B cell (primary cell): Measurements from ENCODE around the gene WASF2. TPM values are rescaled to one million over a fixed set of nuclear protein-coding genes. Genes with fewer than 3 reads are reported as not detected.

Experiments used
- ATAC-seq: fragments of 200-7000 bp; cut with Tn5 transposase; one replicate; pipeline ENCODE4 v1.10.0; 2021; ENCODE audit warnings: low read depth, mild to moderate bottlenecking, moderate number of reproducible peaks, moderate library complexity
- CTCF ChIA-PET: fragments of 350-600 bp; sonication (Branson Sonifier 250); formaldehyde crosslinking; loops from one replicate; lab custom pipeline; 2021; ENCODE audit warnings: antibody characterized with exemption, inconsistent platforms; lab: Charles Lee
- POLR2A ChIA-PET: fragments of 350-600 bp; sonication (Branson Sonifier 250); formaldehyde crosslinking; loops from one replicate; lab custom pipeline; 2021; ENCODE audit warnings: antibody characterized with exemption; lab: Charles Lee
- DNase-seq: peaks from one replicate; pipeline ENCODE4 v3.0.0; 2013
- H2AFZ ChIP-seq: 2 replicates; pipeline ENCODE4 v1.6.1; 2012; ENCODE audit warnings: mild to moderate bottlenecking, low read depth, low read length; ENCODE audit not compliant: insufficient read depth, poor library complexity, severe bottlenecking
- H3K27ac ChIP-seq, 2 donors: 1 replicate in 1 of 2; 2 replicates in 1 of 2; pipeline ENCODE4 v1.5.1; 2012 to 2013; ENCODE audit warnings: low read length in 2 of 2, mild to moderate bottlenecking in 2 of 2, moderate library complexity in 1 of 2
- H3K27me3 ChIP-seq, 4 experiments: fragments of 200-600 bp in 1 of 4; sonication (generic) in 1 of 4; replicated peaks in 1 of 4; 1 replicate in 2 of 4; 2 replicates in 2 of 4; pipeline versions ENCODE4 v1.6.1 to v1.7.0; 2013 to 2016; ENCODE audit warnings: low read length in 3 of 4, mild to moderate bottlenecking in 2 of 4, mixed read lengths in 1 of 4, moderate library complexity in 1 of 4; ENCODE audit not compliant: insufficient read depth in 4 of 4, control insufficient read depth in 3 of 4; ENCODE audit errors: control extremely low read depth in 1 of 4
- H3K36me3 ChIP-seq, 2 experiments: replicated peaks in 1 of 2; 1 replicate in 1 of 2; 2 replicates in 1 of 2; pipeline versions ENCODE4 v1.6.1 to v1.7.1; 2013; ENCODE audit warnings: low read length in 1 of 2; ENCODE audit not compliant: insufficient read depth in 2 of 2, control insufficient read depth in 1 of 2; ENCODE audit errors: control extremely low read depth in 1 of 2, extremely low read depth in 1 of 2
- H3K4me1 ChIP-seq, 2 donors: fragments of 200-600 bp in 1 of 2; sonication (generic) in 1 of 2; 1 replicate in 1 of 2; 2 replicates in 1 of 2; pipeline versions ENCODE4 v1.5.1 to v1.6.1; 2013 to 2017; ENCODE audit warnings: low read length in 2 of 2; ENCODE audit not compliant: control insufficient read depth in 2 of 2, insufficient read depth in 2 of 2
- H3K4me2 ChIP-seq: replicated peaks from 2 replicates; pipeline ENCODE3; 2012; ENCODE audit warnings: mild to moderate bottlenecking, low read depth, low read length; ENCODE audit not compliant: poor library complexity, severe bottlenecking
- H3K4me3 ChIP-seq, 5 experiments: fragments of 200-600 bp in 1 of 5; sonication (generic) in 1 of 5; 1 replicate in 3 of 5; 2 replicates in 2 of 5; pipeline versions ENCODE4 v1.5.1 to v1.7.0; 2011 to 2016; ENCODE audit warnings: low read length in 4 of 5, mild to moderate bottlenecking in 4 of 5, low read depth in 2 of 5, control low read depth in 1 of 5, moderate library complexity in 1 of 5; ENCODE audit not compliant: insufficient read depth in 1 of 5; ENCODE audit errors: control extremely low read depth in 1 of 5, extremely low read depth in 1 of 5
- H3K79me2 ChIP-seq: fragments of 200-600 bp; sonication (generic); one replicate; pipeline ENCODE4 v1.6.0; 2016; ENCODE audit warnings: low read length; ENCODE audit not compliant: control insufficient read depth, insufficient read depth
- H3K9ac ChIP-seq: fragments of 200-600 bp; sonication (generic); 2 replicates; pipeline ENCODE4 v1.6.1; 2017; ENCODE audit warnings: mild to moderate bottlenecking, low read length, moderate library complexity
- H3K9me3 ChIP-seq, 3 donors: one replicate each; pipeline versions ENCODE4 v1.6.1 to v1.7.1; 2013; ENCODE audit warnings: low read length in 2 of 3; ENCODE audit not compliant: control insufficient read depth in 2 of 3, insufficient read depth in 1 of 3; ENCODE audit errors: control extremely low read depth in 1 of 3
- H4K20me1 ChIP-seq: 2 replicates; pipeline ENCODE4 v1.6.0; 2012; ENCODE audit warnings: mild to moderate bottlenecking, low read length; ENCODE audit not compliant: insufficient read depth, control insufficient read depth, poor library complexity, severe bottlenecking
- H3K27ac Mint-ChIP-seq: one replicate; pipeline ENCODE4 v1.8.0; 2021; ENCODE audit warnings: mixed read lengths
- H3K27me3 Mint-ChIP-seq: one replicate; pipeline ENCODE4 v1.8.0; 2021; ENCODE audit warnings: mixed read lengths
- H3K4me1 Mint-ChIP-seq: one replicate; pipeline ENCODE4 v1.8.0; 2021; ENCODE audit warnings: mixed read lengths
- H3K4me3 Mint-ChIP-seq: one replicate; pipeline ENCODE4 v1.8.0; 2021; ENCODE audit warnings: mixed read lengths
- H3K9me3 Mint-ChIP-seq: one replicate; pipeline ENCODE4 v1.8.0; 2022; ENCODE audit warnings: mixed read lengths; ENCODE audit not compliant: insufficient read depth
- CTCF ChIP-seq: fragments of 200-600 bp; IDR thresholded peaks from one replicate; pipeline ENCODE4 v1.8.0; 2022; ENCODE audit warnings: antibody characterized with exemption, mild to moderate bottlenecking
- EZH2 ChIP-seq: IDR thresholded peaks from 2 replicates; pipeline ENCODE4 v1.6.1; 2012; ENCODE audit warnings: borderline replicate concordance, low read depth, mild to moderate bottlenecking, moderate library complexity, low read length; ENCODE audit not compliant: insufficient read depth, poor library complexity, severe bottlenecking
- WGBS: methylation state at CpG from one replicate; pipeline ENCODE4 v1.1.5; 2013; ENCODE audit warnings: missing lambda C conversion rate; ENCODE audit not compliant: insufficient coverage; 5-methylcytosine and 5-hydroxymethylcytosine counted together
- intact Hi-C: fragments of 100-400 bp; cut with micrococcal nuclease; formaldehyde crosslinking; loops from one replicate; pipeline ENCODE4 v1.10.0; 2022
- polyA plus RNA-seq: library from polyadenylated mRNA; depleted of rRNA; stranded (reverse); fragments of >200 nt; gene quantifications from 2 replicates; pipeline ENCODE4 v1.2.3, GENCODE V29; 2012
- total RNA-seq, 2 donors: library from RNA; stranded (reverse); fragments of 120-200 nt in 1 of 2; gene quantifications; 1 replicate in 1 of 2; 2 replicates in 1 of 2; pipeline versions ENCODE4 v1.2.3 to v1.2.4, GENCODE V29; 2013 to 2022

The WASF2 gene
- total and polyA plus RNA-seq, 2 donors (not counting 1 experiment from before 2014, with no cell fraction given) = 67.4 to 169 TPM

- intact Hi-C loops = loop anchor here (10.0 kb wide), 1 partner anchor 49 kb away; no protein-coding TSS in a partner anchor
- peaks cover 63% of the 10 kb centered on the region in 2 donors for H3K4me1 ChIP-seq
- no peak overlapping the region for H3K9ac ChIP-seq
- H3K9me3 ChIP-seq = no peaks in the 10 kb centered on the region
- DNase-seq (no peak), ATAC-seq (no peak)
- no peak overlapping the region for H3K27ac ChIP-seq
- CTCF ChIA-PET = interaction anchor here (0.7 to 2.8 kb wide), 5 partner anchors 10 to 228 kb away, joined by 3 to 6 read pairs (median 3); no protein-coding TSS in a partner anchor
- H3K27me3 ChIP-seq = peaks cover 0 to 4% (median 0%) of the 10 kb centered on the region in 4 experiments
- H3K4me3 Mint-ChIP-seq = no peak overlapping the region
- POLR2A ChIA-PET = interaction anchor here (0.6 kb wide), 1 partner anchor 27 kb away, joined by 3 read pairs; no protein-coding TSS in a partner anchor
- peaks cover 63% of the 10 kb centered on the region for H3K4me1 Mint-ChIP-seq
- no peak overlapping the region for H3K4me2 ChIP-seq
- TF ChIP-seq CTCF = no peak
- TF ChIP-seq EZH2 = no peak
- H2AFZ ChIP-seq = peak overlapping the region; percentile 12
- WGBS = 88% methylated on average over 7 of the region's 8 CpGs
- H3K4me3 ChIP-seq = no peak overlapping the region
- no peaks in the 10 kb centered on the region for H3K9me3 Mint-ChIP-seq
- H3K27ac Mint-ChIP-seq = no peak overlapping the region
- H3K27me3 Mint-ChIP-seq = no peaks in the 10 kb centered on the region
- H4K20me1 ChIP-seq = no peaks in the 10 kb centered on the region
- H3K79me2 ChIP-seq = no peaks in the 10 kb centered on the region
- no peaks in the 10 kb centered on the region for H3K36me3 ChIP-seq
Measured at GRCh38 chr1:27523337-27524020, 33.5 kb upstream of the WASF2 start.
